HEK293T (cell line): Measurements from ENCODE around the gene VRK3.

Experiments
- CTCF ChIA-PET: fragments of 350-600 bp; formaldehyde crosslinking; extraction: SDS; loops from one replicate; lab custom pipeline; 2021; ENCODE audit warnings: antibody characterized with exemption, inconsistent platforms; lab: Yijun Ruan, JAX
- POLR2A ChIA-PET: fragments of 350-600 bp; formaldehyde crosslinking; extraction: SDS; loops from one replicate; lab custom pipeline; 2020; ENCODE audit warnings: antibody characterized with exemption, inconsistent platforms; lab: Yijun Ruan, JAX
- DNase-seq: peaks from one replicate; pipeline ENCODE4 v3.0.0; 2012; ENCODE audit warnings: mixed read lengths; ENCODE audit errors: extremely low spot score
- ARNT ChIP-seq: fragments of 450-650 bp; IDR thresholded peaks from 2 replicates; pipeline ENCODE4 v1.6.1; 2017; ENCODE audit warnings: mild to moderate bottlenecking
- BHLHE40 ChIP-seq: fragments of 450-650 bp; IDR thresholded peaks from 2 replicates; pipeline ENCODE4 v1.6.1; 2016; ENCODE audit warnings: mild to moderate bottlenecking, moderate library complexity, borderline replicate concordance
- CTBP1 ChIP-seq: fragments of 450-650 bp; IDR thresholded peaks from 2 replicates; pipeline ENCODE4 v1.6.1; 2016; ENCODE audit warnings: borderline replicate concordance
- ELF4 ChIP-seq: fragments of 450-650 bp; IDR thresholded peaks from 2 replicates; pipeline ENCODE4 v1.6.1; 2017; ENCODE audit warnings: antibody characterized with exemption
- FOXA1 ChIP-seq: fragments of 450-650 bp; IDR thresholded peaks from 2 replicates; pipeline ENCODE4 v1.6.1; 2016; ENCODE audit warnings: mild to moderate bottlenecking
- FOXK2 ChIP-seq: fragments of 450-650 bp; IDR thresholded peaks from 2 replicates; pipeline ENCODE4 v1.6.1; 2016; ENCODE audit warnings: mild to moderate bottlenecking
- FOXM1 ChIP-seq: fragments of 450-650 bp; IDR thresholded peaks from 2 replicates; pipeline ENCODE4 v1.6.1; 2017; ENCODE audit warnings: mild to moderate bottlenecking, borderline replicate concordance
- HDGF ChIP-seq: fragments of 450-650 bp; IDR thresholded peaks from 2 replicates; pipeline ENCODE4 v1.6.1; 2017; ENCODE audit warnings: antibody characterized with exemption, borderline replicate concordance
- L3MBTL2 ChIP-seq: fragments of 450-650 bp; conservative IDR thresholded peaks from 2 replicates; pipeline ENCODE4 v1.6.1; 2016; ENCODE audit warnings: mild to moderate bottlenecking
- LEF1 ChIP-seq: fragments of 450-650 bp; IDR thresholded peaks from 2 replicates; pipeline ENCODE4 v1.6.1; 2017; ENCODE audit warnings: mild to moderate bottlenecking, borderline replicate concordance
- NFRKB ChIP-seq: fragments of 450-650 bp; IDR thresholded peaks from 2 replicates; pipeline ENCODE4 v1.6.1; 2016; ENCODE audit warnings: mild to moderate bottlenecking, moderate library complexity
- PKNOX1 ChIP-seq: fragments of 450-650 bp; IDR thresholded peaks from 2 replicates; pipeline ENCODE4 v1.6.1; 2016
- SP1 ChIP-seq: fragments of 450-650 bp; IDR thresholded peaks from 2 replicates; pipeline ENCODE4 v1.6.1; 2017
- SUZ12 ChIP-seq: fragments of 450-650 bp; IDR thresholded peaks from 2 replicates; pipeline ENCODE4 v1.6.1; 2016; ENCODE audit warnings: mild to moderate bottlenecking
- TARDBP ChIP-seq: fragments of 450-650 bp; IDR thresholded peaks from 2 replicates; pipeline ENCODE4 v1.6.1; 2016
- ZNF384 ChIP-seq: fragments of 450-650 bp; IDR thresholded peaks from 2 replicates; pipeline ENCODE4 v1.6.1; 2016

VRK3 gene

GRCh38 chr19:49978324-49978723, 46.8 kb downstream of the VRK3 start:
- CTCF ChIA-PET: no interaction called here
- TF ChIP-seq FOXM1: no peak
- TF ChIP-seq ZNF384: no peak
- TF ChIP-seq PKNOX1: no peak
- no peak for TF ChIP-seq CTBP1
- TF ChIP-seq SP1: no peak
- TF ChIP-seq FOXK2: no peak
- no peak for TF ChIP-seq SUZ12
- TF ChIP-seq FOXA1: no peak
- TF ChIP-seq ARNT: no peak
- no peak for TF ChIP-seq HDGF
- no peak for TF ChIP-seq NFRKB
- no peak for TF ChIP-seq ELF4
- TF ChIP-seq TARDBP: no peak
- no peak for TF ChIP-seq BHLHE40
- DNase-seq: no peak
- POLR2A ChIA-PET: no interaction called here

GRCh38 chr19:49977881-49978280, 47.3 kb downstream of the VRK3 start:
- ChIA-PET POLR2A (no interaction called here), CTCF (interaction anchor here (1.4 kb wide), 1 partner anchor 41 kb away, joined by 4 read pairs; no protein-coding TSS in a partner anchor)
- no peak for DNase-seq
- TF ChIP-seq HDGF: no peak
- TF ChIP-seq SP1: no peak

GRCh38 chr19:49977076-49977475, 48.1 kb downstream of the VRK3 start:
- CTCF ChIA-PET: interaction anchor here (1.4 kb wide), 1 partner anchor 40 kb away, joined by 4 read pairs; no protein-coding TSS in a partner anchor
- no peak for DNase-seq
- TF ChIP-seq PKNOX1: no peak
- TF ChIP-seq CTBP1: no peak
- no peak for TF ChIP-seq ZNF384
- TF ChIP-seq HDGF: no peak
- no peak for TF ChIP-seq BHLHE40
- no peak for TF ChIP-seq SP1
- no peak for TF ChIP-seq L3MBTL2
- TF ChIP-seq ELF4: no peak
- POLR2A ChIA-PET: no interaction called here

GRCh38 chr19:49976496-49976895, 48.7 kb downstream of the VRK3 start:
- ChIA-PET CTCF (interaction anchor here (1.4 kb wide), 1 partner anchor 39 kb away, joined by 4 read pairs; no protein-coding TSS in a partner anchor), POLR2A (interaction anchor here (1.4 kb wide), 1 partner anchor 47 kb away, joined by 5 read pairs; the partner anchor contains the start of genes ATF5 and NUP62)
- no peak for TF ChIP-seq ELF4
- no peak for TF ChIP-seq ZNF384
- no peak for TF ChIP-seq TARDBP
- TF ChIP-seq HDGF: no peak
- TF ChIP-seq ARNT: no peak
- no peak for TF ChIP-seq SUZ12
- DNase-seq: no peak

- DNase-seq: no peak
- no peak for TF ChIP-seq SP1
- no peak for TF ChIP-seq ZNF384
- no peak for TF ChIP-seq BHLHE40
- TF ChIP-seq SUZ12: no peak
- TF ChIP-seq FOXA1: no peak
- TF ChIP-seq L3MBTL2: no peak
- TF ChIP-seq HDGF: no peak
- no peak for TF ChIP-seq FOXM1
- TF ChIP-seq ARNT: no peak
- no peak for TF ChIP-seq CTBP1
- ChIA-PET POLR2A (interaction anchor here (1.4 kb wide), 1 partner anchor 46 kb away, joined by 5 read pairs; the partner anchor contains the start of genes ATF5 and NUP62), CTCF (no interaction called here)
Observed at GRCh38 chr19:49975051-49975450, 50.1 kb downstream of the VRK3 start.

GRCh38 chr19:49973987-49974386, 51.2 kb downstream of the VRK3 start:
- no peak for DNase-seq
- CTCF ChIA-PET: no interaction called here
- POLR2A ChIA-PET: no interaction called here

More at GRCh38 chr19:49973987-49974386, 51.2 kb downstream of the VRK3 start:
- TF ChIP-seq LEF1: no peak
- no peak for TF ChIP-seq PKNOX1
- TF ChIP-seq FOXM1: no peak
- no peak for TF ChIP-seq NFRKB
- TF ChIP-seq SP1: no peak
- TF ChIP-seq L3MBTL2: no peak
- TF ChIP-seq ARNT: no peak
